ENCODE measurements around the gene COL4A4. TPM values are rescaled to one million over a fixed set of nuclear protein-coding genes. Genes with fewer than 3 reads are reported as not detected.

COL4A4 gene
- total and polyA plus RNA-seq, 8 donors = 0.75 to 5.7 (median 3.6) TPM

- 84 to 92% methylated on average over 2 of the region's 2 CpGs for WGBS, 2 donors
- Histone ChIP-seq H3K27ac (no peak overlapping the region), H3K9me3 (no peaks in the 10 kb centered on the region), H3K4me1 (peaks cover 0 to 5% (median 3%) of the 10 kb centered on the region in 3 donors), H3K36me3 (no peaks in the 10 kb centered on the region), H3K4me3 (no peak overlapping the region), H3K27me3 (no peaks in the 10 kb centered on the region)
- ATAC-seq (no peak), FAIRE-seq (no peak), DNase-seq (no peak)
- TF ChIP-seq, protein P1, sequence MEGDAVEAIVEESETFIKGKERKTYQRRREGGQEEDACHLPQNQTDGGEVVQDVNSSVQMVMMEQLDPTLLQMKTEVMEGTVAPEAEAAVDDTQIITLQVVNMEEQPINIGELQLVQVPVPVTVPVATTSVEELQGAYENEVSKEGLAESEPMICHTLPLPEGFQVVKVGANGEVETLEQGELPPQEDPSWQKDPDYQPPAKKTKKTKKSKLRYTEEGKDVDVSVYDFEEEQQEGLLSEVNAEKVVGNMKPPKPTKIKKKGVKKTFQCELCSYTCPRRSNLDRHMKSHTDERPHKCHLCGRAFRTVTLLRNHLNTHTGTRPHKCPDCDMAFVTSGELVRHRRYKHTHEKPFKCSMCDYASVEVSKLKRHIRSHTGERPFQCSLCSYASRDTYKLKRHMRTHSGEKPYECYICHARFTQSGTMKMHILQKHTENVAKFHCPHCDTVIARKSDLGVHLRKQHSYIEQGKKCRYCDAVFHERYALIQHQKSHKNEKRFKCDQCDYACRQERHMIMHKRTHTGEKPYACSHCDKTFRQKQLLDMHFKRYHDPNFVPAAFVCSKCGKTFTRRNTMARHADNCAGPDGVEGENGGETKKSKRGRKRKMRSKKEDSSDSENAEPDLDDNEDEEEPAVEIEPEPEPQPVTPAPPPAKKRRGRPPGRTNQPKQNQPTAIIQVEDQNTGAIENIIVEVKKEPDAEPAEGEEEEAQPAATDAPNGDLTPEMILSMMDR (IDR thresholded peaks at IDR 0.05) = no peak
- intact Hi-C loops (cut with DNase I) = no loop called here
These were observed 15.9 kb downstream of the COL4A4 start for GRCh38 chr2:227148106-227148505.

- TF ChIP-seq, protein P1 (IDR thresholded peaks at IDR 0.05) = no peak
- H3K36me3 ChIP-seq = no peaks in the 10 kb centered on the region
- FAIRE-seq (no peak), ATAC-seq (no peak), DNase-seq (no peak)
- no peaks in the 10 kb centered on the region for H3K9me3 ChIP-seq
- intact Hi-C loops (cut with DNase I) = no loop called here
- 88 to 90% methylated on average over 3 of the region's 3 CpGs for WGBS, 2 donors
- H3K27ac ChIP-seq = no peak overlapping the region
- peaks cover 0 to 5% (median 3%) of the 10 kb centered on the region in 3 donors for H3K4me1 ChIP-seq
- no peaks in the 10 kb centered on the region for H3K27me3 ChIP-seq
- H3K4me3 ChIP-seq = no peak overlapping the region
These were observed 17.0 kb downstream of the COL4A4 start for GRCh38 chr2:227147023-227147422.

DNA sequence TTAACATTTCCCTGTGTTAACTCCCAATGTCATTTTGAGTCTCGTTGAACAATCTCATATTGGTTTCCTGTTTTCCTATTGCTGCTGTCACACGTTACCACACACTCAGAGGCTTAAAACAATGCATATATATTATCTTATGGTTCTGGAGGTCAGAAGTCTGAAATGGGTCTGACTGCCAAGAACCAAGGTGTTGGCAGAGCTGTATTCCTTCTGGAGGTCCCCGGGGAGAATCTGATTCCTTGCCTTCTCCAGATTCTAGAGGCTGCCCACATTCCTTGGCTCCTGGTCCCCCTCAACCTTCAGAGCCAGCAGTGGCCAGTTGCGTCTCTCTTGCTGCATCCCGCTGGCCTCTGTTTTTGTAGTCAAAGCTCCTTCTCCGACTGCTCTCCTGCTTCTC is 17.5 kb downstream of the COL4A4 start:
- H3K4me3 ChIP-seq = no peak overlapping the region
- no peak overlapping the region for H3K27ac ChIP-seq
- no peak for ATAC-seq
- WGBS, 2 donors = 89 to 91% methylated on average over 6 of the region's 6 CpGs
- FAIRE-seq = no peak
- peaks cover 0 to 5% (median 3%) of the 10 kb centered on the region in 3 donors for H3K4me1 ChIP-seq
- no peaks in the 10 kb centered on the region for H3K9me3 ChIP-seq
- TF ChIP-seq, protein P1 (IDR thresholded peaks at IDR 0.05) = no peak
- H3K27me3 ChIP-seq = no peaks in the 10 kb centered on the region
- H3K36me3 ChIP-seq = no peaks in the 10 kb centered on the region
- DNase-seq = no peak
- intact Hi-C loops (cut with DNase I) = no loop called here

DNA sequence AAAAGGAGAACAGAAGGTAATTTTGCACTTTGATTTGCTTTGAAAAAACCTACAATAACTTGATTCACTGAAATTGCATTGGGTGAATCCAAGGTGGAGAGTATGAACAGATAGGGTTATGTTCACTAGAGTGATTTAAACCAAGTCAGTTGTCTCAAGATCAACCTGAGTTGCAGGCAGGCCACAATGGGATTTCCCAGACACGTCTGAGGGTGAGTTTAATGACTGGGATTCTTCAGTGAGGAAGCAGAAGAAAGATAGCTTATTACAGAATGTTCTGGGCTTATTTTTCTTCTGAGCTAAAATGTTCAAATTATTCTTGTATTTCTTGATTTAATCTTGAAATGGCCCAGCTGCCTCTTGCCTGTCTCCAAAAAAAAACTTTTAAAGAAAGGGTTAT is 20.1 kb downstream of the COL4A4 start:
- DNase-seq (no peak), FAIRE-seq (no peak), ATAC-seq (no peak)
- TF ChIP-seq, protein P1 (IDR thresholded peaks at IDR 0.05) = no peak
- no peaks in the 10 kb centered on the region for H3K27me3 ChIP-seq
- H3K4me3 ChIP-seq = no peak overlapping the region
- intact Hi-C loops (cut with DNase I) = no loop called here
- H3K27ac ChIP-seq = no peak overlapping the region
- H3K4me1 ChIP-seq = no peaks in the 10 kb centered on the region
- 71 to 89% methylated on average over 1 of the region's 1 CpG for WGBS, 2 donors
- no peaks in the 10 kb centered on the region for H3K9me3 ChIP-seq
- no peaks in the 10 kb centered on the region for H3K36me3 ChIP-seq

- Histone ChIP-seq H3K27ac (no peak overlapping the region), H3K9me3 (no peaks in the 10 kb centered on the region), H3K27me3 (no peaks in the 10 kb centered on the region), H3K36me3 (no peaks in the 10 kb centered on the region), H3K4me1 (no peaks in the 10 kb centered on the region), H3K4me3 (no peak overlapping the region)
- no peak for DNase-seq
- FAIRE-seq = no peak
- TF ChIP-seq, protein P1 (IDR thresholded peaks at IDR 0.05) = no peak
- 88 to 93% methylated on average over 4 of the region's 4 CpGs for WGBS, 2 donors
- intact Hi-C loops (cut with DNase I) = no loop called here
- no peak for ATAC-seq
These were observed 22.7 kb downstream of the COL4A4 start for GRCh38 chr2:227141301-227141700.

Measured in pancreas (tissue), 10 donors.